ENCODE data around the gene ENTPD6.
A peak's percentile ranks its signal among the peaks of the same experiment; 100 is the strongest.

The ENTPD6 gene

DNA sequence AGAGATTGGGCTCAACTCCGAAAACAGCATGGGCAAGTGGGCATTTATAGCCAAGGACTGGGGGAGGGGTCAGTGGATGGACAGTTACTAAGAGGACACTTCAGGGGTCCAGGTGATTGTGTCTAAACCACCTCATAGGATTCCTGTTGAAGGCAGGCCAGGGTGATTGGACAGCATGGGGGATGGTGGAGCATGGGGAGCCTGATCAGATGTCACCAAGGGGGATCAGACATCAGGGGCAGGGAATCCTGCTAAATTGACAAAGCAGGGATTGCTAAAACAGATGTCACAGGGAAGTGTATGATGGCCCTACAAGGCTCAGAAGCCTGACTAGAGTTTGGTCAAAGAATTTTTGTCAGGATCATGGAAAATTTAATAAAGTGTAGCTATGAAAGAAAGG is 49.9 kb downstream of the ENTPD6 start:
- DNase-seq = no peak

DNA sequence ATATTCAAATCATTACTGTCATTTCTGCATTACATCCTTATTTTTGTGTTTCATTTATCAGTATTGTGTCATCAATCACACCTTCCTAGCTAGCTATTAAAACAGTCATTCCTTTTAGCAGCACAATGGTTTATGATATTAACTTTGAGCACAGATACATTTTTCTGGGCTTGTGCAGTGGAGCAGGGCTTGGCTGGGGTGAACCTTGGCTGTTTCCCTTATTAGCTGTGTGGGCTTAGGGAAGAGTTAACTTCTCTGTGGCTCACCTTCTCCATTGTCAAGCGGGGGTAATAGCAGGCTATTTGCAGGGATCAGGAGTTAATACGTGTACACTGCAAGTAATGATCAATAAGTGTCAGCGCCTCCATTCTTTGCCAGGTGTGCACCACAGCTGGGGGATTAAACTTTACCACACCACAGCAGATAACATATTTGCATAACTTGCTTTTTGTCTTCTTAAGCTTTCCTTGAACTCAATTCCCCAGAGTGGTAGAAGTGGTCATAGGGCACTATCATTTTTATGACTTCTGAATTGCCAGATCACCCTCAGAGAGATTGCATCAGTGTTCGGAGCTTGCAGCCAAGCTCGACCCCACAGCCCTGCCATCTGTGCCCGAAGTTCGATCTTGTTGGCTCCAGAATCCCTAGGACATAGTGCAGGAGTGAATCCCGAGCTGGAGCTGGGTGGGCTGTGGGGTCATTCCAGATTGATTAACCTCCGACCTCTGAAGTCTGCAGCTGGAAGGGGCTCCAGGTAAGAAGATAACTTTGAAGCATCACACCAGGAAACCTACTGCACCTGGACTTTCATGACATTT is 50.9 kb downstream of the ENTPD6 start:
- DNase-seq = no peak

DNA sequence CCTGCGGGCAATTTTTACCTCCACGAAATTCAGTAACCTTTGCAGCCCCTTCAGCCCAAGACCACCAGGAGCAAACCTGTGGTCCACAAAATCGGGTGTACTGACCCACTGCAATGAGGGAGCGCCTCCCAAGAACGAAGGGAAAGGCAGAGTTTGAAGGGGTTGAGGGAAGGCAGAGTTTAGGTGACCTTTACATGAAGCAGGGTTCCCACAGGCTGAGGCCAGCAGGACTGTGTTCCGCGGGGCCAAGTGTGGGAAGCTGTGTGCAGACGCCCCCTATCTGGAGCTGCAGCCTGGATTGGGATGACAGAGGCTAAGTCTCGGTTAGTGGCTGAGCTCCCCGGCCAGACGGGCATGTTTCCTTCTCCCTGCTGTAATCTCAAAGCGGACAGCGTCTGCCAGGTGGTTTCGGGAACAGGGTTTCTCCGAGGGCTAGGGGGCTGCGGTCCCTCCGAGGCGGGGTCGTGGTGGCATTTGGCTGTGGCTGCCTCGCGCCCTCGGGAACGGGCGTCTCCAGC is 51.5 kb downstream of the ENTPD6 start:
- DNase-seq = peak; percentile 81

DNA sequence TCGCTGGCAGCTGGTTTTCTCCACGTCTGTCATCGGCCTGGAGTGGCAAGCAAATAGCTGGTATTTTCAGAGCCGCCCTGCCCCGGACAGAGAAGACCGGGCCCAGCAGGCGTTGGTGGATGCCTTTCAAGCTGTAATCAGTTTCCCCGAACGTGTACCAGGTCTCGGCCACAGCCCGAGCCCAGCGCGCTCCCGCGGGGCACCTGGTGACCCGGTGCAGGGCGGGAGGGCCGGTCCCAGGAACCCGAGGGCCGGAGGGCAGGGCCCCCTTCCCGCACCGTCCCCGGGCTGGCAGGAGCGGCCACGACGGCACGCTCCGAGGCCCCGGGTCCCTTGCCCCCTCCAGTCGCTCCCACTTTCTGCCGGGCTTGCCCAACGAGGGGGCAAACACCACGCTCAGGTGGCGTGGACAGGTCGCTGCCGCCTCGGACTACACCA is 52.0 kb downstream of the ENTPD6 start:
- no peak for DNase-seq

DNA sequence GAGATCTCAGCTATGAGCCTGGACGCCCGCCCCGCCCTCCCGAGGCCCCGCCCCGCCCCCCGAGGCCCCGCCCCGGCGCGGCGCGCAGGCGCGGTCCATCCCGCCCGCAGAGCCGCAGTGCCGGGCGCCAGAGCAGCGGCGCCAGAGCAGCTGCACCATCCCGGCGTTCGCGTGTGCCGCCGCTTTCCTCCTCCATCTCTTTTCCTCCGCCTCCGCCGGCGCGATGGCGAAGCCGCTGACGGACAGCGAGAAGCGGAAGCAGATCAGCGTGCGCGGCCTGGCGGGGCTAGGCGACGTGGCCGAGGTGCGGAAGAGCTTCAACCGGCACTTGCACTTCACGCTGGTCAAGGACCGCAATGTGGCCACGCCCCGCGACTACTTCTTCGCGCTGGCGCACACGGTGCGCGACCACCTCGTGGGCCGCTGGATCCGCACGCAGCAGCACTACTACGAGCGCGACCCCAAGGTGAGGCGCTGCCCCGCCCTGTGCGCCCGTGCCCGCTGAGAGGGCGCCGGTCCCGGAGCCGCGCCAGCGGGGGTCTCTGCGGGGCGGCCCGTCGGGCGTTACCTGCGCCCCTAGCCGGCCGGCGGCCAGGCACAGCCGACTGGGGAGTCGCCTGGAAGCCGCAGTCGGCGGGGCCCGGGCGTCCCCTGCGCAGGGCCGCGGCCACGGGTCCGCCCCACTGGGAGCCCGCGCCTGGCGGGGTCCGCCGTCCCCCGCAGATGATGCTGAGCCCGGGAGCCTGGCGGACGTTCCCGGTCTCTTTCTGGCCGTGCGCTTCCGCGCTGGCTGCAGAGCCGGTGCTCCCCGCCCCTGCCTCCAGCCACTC is 52.7 kb downstream of the ENTPD6 start, which contains the start of gene PYGB:
PYGB (plus strand) TSS at position 130 of the 830 bp plus-strand sequence; CDS start at position 224, 94 bp downstream.
- DNase-seq = peak; percentile 87

DNA sequence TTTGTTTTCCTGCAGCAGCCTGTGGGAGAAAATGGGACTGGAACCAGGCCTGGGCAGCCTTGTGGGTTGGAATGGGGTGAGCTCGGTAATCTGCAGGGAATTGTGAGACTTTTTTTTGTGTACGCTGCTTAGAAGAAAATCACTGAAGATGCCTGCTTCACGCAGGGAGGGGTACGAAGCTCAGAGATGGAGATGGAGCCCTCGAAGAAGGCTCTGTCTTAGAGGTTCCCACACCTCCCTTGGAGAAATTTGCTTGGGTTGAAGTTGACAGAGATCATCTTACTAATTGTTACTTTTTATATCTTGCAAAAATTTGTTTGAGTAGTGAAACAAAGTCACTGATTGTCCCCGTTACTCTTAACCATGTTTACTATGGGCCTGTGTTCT is 53.3 kb downstream of the ENTPD6 start:
- DNase-seq = no peak

DNA sequence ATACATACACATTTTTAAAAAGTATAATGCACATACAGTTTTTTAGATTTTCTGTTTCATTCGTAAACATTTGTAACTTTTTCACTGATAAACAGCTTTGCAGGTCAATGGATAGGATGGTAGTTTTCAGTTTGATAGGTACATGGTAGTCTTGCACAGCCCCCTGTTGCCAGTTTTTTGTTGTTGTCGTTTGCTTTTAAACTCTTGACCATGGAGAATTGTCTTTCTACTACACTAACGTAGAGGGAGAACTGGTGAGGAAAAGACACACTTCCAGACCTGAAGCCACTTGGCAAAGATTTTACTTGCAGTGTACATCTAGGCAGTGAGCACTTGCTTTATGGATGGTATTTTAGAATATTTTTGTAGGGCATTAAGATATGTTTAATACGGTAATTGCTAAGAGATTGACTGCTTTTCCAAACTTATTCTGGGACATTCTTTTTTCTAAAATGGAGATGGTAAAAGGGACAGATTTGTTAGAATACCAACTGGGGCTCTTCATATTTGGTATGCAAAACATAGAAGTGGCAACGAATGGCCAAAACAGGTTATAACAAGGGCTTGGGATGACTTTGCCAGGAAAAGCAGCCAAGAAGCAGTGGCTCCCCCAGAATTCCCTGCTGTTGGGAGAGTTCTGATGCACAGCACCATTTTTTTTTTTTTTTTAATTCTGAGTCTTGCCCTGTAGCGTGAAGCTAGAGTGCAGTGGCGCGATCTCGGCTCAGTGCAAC is 53.9 kb downstream of the ENTPD6 start:
- DNase-seq = peak; percentile 31

DNA sequence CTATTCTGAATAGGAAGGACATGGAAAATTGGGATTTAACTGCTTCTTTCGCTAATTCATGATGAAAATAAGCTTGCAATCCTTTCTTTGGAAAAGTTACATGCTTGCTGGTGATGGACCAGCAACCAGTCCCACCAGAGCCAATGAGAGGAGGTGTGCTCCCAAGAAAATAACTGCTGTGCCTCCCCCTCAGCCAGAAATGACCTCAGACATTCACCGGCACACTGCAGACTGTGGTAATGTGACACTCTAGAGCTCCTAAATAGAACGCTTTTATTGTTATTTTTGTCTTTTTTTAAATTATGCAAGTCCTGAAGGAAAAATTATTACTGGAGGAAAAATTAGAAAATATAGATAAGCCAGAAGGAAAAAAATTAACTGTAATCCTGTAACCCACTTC is 55.0 kb downstream of the ENTPD6 start:
- no peak for DNase-seq

DNA sequence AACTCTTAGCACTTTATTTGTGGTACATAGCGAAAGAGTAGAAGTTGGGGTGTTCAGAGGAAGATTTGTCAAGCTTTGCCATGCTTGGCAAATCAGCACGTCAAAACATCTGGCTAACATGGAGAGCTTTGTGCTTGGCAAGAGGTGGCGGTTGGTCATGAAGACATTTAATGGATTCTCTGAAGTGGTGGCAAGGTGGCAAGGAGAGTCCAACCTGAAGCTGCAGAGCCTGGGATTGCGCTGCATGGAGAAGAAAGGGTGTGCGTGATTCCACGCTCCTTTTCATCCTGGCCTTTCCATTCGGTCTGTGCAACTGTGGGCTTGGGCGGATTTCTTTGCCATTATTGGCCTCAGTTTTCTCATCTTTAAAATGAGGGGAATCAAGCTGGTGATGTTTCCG is 55.5 kb downstream of the ENTPD6 start:
- DNase-seq = no peak

DNA sequence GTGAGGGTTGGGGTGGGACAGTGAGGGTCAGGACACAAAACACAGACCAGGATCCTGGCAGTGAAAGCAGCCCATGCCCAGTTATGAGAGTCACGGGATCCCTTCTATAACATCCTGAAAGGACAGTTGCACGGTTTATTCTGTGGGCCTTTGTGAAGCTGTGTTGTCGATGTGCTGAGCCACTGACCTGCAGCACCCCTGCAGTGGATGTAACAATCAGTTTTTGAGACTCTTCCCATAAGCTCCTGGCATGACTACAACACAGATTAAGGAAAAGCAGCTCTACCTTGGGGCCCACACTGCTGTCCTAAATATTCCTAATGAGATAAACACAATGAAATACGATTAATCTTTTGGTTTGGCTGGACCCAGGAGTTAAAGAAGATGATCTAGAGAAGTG is 56.0 kb downstream of the ENTPD6 start:
- no peak for DNase-seq

DNA sequence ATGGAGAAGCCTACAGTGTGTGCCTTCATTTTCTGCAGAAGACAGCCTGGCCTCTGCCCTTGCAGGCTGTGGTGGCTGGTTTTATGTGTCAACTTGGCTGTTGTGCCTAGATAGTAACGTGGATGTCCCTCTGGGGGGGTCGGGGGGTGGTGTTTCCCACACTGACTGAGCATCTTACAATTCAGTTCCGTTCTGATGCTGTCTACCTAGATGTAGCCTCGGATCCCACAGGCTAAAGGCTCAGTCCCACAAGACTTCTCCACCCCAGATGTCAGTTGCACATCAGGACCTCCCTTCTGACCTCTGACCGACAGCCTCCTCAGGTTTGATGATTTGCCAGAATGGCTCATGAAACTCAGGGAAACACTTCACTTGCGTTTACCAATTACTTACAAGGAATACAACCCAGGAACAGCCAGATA is 56.7 kb downstream of the ENTPD6 start:
- no peak for DNase-seq

DNA sequence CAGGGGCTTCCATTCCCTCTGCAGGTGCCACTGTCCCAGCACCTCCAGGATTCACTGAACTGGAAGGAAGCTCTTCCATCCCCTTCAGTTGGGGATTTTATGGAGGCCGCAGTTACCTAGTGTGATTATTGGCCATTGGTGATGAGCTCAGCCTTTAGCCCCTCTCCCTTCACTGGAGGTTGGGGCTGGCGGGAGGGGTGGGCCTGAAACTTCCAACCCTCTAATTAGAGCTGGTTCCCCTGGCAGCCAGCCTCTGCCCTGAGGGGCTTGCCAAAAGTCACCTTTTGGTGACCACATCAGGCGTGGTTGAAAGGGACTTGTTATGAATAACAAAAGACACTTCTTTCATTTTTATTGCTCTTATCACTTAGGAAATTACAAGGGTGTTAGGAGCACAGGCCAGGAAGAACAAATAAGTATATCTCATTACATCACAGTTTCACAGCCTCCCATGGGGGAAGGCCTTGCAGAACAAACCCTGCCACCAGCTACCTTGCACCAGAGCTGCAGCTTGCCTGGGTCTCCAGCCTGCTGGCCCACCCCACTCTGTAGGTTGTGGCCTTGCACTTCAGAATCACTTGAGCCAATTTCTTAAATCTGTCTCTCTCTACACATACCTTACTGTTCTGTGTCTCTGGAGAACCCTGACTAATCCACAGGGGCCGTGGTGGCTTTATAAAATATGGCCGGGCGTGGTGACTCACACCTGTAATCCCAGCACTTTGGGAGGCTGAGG is 57.3 kb downstream of the ENTPD6 start:
- DNase-seq = no peak

DNA sequence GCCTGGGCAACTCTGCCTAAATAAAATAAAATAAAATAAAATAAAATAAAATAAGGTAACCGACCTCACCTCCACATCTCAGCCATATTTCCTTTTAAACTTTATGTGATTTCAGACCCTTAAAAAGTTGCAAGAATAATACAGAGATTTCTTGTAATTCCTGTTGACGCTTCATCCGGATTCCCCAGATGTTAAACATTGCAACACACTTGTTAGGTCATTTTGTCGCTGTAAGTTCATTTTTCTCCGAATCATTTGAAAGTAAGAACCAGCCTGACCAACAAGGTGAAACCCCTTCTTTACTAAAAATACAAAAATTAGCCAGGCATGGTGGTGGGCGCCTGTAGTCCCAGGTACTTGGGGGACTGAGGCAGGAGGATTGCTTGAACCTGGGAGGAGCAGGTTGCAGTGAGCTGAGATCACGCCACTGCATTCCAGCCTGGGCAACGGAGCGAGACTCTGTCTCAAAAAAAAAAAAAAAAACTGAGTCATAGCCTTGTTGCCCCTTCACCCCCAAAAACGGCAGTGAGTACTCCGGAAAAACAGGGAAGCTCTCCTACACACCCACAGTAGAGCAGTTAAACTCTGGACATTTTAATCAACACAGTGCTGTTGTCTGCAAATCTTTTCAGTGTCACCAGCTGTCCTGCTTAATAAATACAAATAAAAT is 58.2 kb downstream of the ENTPD6 start:
- no peak for DNase-seq

DNA sequence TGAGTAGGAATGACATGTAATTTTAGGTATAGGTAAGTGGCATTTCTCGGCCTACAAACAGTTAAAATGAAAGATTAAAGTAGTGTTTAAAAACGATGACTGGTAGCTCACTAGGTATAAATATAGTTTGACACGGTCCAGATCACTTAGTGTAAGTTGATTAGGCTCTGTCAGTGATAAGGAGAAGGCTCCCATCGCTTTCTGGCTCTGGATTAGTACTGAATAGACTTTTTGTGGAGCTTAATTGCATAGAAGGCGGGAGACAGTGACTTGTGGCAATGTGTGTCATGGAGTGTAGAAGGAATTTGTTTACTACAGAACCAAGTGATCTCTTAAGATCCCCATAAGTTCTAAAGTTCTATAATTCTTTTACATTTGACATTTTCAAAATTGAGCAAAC is 59.1 kb downstream of the ENTPD6 start:
- no peak for DNase-seq

DNA sequence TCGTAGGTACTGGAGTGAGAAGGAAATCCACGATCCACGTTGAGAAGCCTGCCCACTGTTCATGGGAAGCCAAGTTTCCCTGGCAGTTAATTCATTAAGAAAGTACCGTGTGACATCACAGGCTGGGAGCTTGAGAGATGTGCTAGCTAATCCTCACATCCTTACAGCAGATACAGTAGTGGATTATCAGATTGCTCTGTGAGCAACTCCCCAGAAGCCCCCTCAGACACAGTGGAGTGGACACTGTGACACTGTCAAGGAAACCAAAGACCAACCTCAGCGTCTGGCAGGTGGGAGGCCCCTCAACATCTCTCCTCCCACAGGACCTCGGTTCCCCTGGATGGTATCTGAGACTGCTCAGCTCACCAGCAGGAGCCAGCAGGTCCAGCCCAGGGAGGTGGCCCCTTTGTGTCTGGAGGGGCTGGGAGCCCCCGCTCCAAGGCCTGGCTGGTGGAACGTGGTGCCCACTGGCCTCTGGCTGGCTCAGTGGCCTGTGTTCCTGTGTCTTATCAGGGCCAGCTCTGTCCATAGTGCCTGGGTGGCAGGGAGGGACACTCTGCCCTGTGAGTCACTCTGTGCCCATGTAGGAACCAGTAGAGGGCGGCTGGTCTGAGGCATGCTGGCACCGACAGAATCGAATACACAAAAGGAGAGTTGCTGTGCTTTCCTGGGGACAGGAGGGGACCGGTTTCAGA is 59.6 kb downstream of the ENTPD6 start:
- no peak for DNase-seq

DNA sequence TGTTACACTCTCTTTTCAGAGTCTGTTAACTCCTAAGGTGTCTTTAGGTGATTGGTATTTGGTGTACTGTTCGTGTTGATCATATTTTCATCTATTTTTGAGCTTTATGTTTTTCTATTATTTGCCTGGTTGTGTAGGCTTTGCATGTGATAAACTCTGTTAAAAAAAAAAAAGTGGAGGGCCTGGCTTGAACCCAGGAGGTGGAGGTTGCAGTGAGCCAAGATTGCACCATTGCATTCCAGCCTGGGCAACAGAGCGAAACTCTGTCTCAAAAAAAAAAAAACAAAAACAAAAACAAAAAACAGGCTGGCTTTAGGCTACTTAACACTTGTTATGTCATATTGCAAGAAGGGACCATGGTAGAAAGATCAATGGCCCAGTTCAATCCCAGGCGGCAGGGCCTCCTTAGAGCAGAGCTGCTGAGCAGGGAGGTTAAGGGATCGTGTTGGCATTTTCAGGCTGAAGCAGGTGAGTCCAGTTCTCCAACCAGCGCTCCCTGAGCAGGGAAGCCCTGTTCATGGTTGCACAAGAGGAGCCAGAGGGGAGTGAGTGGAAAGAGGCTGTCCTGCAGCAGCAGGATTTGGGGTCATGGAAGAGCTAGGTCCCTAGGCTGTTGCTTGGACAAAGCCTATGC is 60.8 kb downstream of the ENTPD6 start:
- no peak for DNase-seq

DNA sequence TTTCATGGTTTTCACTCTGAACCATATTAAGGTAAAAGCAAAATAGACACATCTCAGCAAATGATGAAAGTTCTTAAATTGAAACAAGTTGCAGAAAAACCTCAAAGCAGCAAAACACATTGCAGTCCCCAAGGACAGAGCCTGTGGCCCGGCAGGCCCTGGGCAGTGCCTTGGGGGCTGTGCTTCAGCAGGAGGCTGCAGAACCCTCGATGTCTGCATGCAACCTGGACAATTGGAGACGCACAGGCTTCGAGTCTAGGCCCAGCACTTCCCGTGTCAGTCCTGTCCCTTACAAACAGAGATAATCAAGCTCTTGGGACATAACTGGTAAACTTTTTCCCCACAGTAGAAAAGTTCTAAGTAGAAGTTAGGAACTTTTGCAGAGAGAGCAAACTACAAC is 61.6 kb downstream of the ENTPD6 start:
- no peak for DNase-seq

DNA sequence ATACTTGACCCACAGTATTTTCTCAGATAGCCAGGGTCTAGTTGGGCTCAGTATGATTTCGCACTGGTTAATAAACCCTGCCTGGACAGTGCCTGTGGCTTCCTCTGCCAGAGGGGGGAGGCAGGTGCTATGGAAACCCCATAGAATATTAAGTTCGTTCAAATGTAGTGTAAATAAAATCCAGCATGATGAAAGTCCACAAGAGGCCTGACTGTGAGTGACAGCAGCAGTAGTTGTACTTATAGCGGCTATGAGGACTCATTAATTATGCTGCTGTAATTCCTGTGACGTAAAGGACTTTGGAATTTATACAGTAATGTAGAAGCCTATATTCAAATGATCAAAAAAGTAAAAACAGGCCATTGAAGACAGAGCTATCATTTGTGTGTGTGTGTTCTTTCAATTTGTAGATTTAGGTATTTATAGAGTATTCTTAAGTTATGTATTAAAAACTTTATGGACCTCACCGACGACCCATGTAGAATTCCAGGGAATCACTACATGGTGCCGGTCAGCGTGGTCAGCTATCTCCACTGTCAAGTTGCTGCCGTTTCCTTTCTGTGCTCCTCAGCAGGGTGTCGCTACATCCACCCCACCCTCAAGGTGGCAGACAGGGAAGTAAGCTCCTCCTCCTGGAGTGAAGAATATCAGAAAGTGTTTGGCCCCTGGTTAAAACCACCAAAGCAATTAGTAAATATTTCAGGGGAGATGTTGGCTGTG is 62.4 kb downstream of the ENTPD6 start:
- no peak for DNase-seq

DNA sequence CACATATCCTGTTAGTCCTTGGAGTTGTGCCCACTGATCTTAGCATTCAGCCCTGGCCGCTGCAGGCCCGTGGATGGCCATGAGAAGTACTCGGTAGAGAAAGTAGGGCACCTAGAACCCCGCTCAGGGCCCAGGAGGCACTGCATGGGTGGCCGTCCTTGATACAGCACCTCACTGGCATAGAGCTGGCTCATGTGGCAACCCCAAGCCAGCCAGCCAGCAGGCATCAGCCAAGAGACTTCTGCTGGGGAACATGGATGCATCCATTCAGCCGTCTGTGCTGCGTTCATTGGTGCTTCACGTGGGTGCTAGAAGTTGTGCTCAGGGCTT is 62.9 kb downstream of the ENTPD6 start:
- no peak for DNase-seq

DNA sequence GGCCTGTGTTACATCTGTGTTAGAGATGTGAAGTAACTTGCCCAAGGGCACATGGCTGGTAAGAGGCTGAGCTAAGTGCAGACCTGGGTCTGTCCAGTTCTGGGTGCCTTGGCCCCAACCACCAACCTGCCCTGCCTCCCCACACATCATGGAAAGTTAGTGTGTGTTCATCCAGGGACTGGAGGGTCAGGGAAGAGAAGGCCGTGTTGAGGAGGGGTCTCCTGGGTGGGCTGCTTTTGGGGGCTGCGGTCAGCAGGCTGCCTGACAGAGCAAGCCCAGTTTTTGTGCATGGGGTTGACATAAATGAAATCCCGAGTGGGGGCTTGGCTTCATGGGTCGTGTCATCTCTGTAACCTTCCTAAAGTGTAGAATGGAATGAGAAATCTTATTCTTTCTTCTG is 63.3 kb downstream of the ENTPD6 start:
- DNase-seq = no peak
